ENCODE results near the gene ARHGAP31.

Gene ARHGAP31

DNA sequence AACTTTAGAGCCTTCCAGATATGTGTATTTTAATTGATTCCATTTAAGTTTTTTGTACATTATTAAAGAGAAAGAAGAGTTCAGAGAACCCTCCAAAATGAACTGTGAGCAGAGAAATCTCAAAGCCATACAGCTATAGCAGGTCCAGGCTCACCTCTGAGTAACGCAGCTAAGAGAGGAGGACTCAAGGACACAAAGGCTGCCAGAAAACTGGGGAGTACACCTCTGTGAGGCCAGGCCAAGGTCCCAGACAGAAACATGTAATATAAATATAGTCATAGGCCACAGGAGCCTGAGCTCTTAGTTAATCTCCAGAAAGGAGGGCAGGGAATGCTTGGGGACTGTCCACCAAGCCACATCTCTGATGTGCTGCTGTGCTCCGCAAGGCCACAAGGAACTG is 102.7 kb downstream of the ARHGAP31 start:
- DNase-seq (ENCODE audit: low read depth) = no peak

GRCh38 chr3:119400466-119400865 is 106.3 kb downstream of the ARHGAP31 start:
- DNase-seq (ENCODE audit: low read depth) = no peak

DNA sequence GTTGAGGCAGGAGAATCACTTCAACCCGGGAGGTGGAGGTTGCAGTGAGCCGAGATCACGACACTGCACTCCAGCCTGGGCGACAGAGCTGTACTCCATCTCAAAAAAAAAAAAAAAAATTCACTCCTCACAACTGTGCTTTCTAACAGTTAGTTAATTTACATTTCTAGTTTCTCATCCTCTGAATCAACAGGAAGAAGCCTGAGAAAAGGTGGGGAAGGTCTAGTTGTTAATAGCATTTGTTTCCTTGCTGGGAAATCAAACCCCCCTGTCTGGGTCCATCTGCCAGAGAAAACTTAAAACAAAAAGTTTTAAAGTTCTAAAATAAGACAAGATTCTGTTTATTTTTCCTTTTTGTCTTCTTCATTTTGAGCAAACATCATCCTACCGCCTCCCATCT is 106.9 kb downstream of the ARHGAP31 start:
- no peak for DNase-seq (ENCODE audit: low read depth)

DNA sequence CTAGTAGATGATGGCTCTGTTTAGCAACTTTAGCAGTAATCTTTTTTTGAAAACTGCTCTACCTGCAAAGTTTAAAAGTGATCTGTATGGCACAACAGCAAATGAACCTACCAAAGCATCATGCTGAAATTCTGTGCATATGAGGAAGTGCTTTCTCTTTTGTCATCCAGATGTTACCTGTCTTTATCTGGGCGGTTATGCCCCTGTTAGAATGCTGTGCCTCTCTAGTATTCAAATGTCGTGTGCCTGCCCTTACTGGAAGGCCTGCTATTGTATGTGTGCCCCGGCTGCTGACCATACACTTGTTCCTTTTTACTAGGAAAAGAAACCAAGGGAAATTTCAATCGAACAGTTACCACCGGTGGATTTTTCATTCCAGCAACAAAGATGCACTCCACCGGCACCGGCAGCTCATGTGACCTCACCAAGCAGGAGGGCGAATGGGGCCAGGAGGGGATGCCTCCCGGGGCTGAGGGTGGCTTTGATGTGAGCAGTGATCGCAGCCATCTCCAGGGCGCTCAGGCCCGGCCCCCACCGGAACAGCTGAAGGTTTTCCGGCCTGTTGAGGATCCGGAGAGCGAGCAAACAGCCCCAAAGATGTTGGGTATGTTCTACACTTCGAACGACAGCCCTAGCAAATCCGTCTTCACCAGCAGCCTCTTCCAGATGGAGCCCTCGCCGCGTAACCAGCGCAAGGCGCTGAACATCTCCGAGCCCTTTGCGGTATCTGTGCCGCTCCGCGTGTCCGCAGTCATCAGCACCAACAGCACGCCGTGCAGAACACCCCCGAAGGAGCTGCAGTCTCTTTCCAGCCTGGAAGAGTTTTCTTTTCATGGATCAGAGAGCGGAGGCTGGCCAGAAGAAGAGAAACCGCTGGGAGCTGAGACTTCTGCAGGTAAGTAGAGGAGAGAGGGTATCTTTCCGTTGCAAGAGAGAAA is 107.6 kb downstream of the ARHGAP31 start:
- DNase-seq (ENCODE audit: low read depth) = no peak

DNA sequence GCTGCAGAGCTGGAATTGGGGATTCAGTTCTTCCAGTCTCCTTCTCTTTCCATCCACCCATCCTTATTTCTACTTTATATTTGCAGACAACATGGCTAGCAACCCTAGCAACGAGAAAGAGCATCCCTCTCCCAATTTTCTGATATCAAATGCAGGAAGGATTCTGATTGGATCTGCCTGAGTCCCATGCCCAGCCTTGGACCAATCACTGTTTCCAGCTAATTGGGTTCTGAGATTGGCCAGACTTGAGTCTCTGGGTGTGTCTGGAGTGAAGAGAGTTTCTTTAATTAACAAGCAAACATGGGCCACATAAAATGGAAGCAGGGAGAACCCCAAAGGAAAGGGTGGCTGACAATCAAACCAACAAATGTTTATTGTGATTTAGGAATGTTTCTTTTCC is 108.6 kb downstream of the ARHGAP31 start:
- no peak for DNase-seq (ENCODE audit: low read depth)

DNA sequence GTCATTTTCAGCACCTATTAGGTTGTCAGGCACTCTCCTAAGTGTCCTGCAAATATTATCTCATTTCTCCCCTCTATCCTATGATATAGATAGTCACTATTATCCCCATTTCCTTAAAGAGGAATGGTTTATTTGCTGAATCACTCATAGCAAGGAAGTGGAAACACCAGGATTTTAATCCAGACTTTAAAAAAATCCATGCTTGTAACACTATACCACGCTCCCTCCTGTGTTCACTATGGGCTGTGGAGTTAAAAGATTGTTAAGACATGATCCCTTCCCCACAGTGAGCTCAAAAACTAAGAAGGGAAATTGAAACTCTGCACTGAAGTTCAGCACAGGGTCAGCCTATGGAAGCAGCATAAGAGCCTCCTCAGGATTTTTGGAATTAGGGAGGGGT is 109.0 kb downstream of the ARHGAP31 start:
- DNase-seq (ENCODE audit: low read depth) = no peak

- no peak for DNase-seq (ENCODE audit: low read depth)
Observed at GRCh38 chr3:119405315-119405714, 111.1 kb downstream of the ARHGAP31 start.

GRCh38 chr3:119408243-119408950 is 114.2 kb downstream of the ARHGAP31 start:
- DNase-seq (ENCODE audit: low read depth) = no peak

DNA sequence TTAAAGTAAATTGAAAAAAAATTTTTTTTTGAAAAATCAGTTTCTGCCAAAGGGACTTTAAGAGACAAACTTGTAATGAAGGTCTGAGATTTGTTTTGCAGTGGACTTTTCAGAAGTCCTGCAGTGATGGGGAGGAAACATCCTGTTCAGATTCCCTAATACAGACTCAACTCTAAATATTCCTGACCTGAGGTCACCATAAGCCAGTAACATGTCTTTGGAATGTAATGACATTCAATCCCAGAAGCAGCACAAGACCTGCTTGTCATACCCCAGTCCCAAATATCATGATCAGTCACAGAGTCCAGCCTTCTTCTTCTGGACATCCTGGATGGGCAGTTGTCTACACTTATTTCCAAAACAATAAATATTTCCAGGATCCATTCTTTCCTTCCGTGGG is 115.7 kb downstream of the ARHGAP31 start:
- no peak for DNase-seq (ENCODE audit: low read depth)

GRCh38 chr3:119413603-119414280 is 119.6 kb downstream of the ARHGAP31 start:
- no peak for DNase-seq (ENCODE audit: low read depth)

GRCh38 chr3:119416873-119417272 is 122.7 kb downstream of the ARHGAP31 start:
- DNase-seq (ENCODE audit: low read depth) = no peak

DNA sequence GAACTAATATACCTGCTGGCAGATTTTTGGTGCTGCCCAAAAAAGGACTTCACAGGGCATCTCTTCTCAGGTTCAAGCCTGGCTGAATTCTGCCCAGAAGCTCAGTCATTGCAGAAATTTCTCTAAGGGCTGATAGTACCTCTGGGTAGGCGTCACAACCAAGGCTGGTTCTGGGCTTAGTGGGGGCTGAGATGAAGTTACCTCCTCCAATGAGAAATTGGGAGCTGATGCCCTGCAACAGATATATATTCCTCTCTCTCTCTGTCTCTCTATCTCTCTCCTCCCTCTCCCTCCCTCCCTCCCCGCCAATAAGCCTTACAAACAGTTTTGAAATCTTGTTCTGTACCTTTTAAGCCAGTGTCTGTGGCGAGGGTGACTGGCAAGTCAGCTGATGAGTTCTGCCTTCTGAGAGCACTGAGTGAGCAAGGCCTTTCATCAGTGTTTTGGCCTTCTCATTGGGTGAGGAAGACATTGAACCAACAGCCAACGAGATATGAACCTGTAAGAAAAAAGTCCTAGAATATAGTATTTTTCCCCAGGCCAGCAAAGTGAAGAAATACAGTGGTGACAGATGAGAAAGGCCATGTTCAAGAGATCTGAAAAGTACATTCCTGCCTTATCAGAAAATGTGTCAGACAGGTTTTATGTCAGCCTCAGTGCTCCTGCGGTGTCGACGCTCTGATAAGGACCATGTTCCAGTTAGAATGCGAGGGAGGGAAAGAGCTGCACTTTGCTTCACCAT is 123.8 kb downstream of the ARHGAP31 start:
- DNase-seq (ENCODE audit: low read depth) = no peak

- DNase-seq (ENCODE audit: low read depth) = no peak
Observed at GRCh38 chr3:119418641-119419040, 124.5 kb downstream of the ARHGAP31 start.

- no peak for DNase-seq (ENCODE audit: low read depth)
Observed at GRCh38 chr3:119420196-119420595, 126.0 kb downstream of the ARHGAP31 start.

DNA sequence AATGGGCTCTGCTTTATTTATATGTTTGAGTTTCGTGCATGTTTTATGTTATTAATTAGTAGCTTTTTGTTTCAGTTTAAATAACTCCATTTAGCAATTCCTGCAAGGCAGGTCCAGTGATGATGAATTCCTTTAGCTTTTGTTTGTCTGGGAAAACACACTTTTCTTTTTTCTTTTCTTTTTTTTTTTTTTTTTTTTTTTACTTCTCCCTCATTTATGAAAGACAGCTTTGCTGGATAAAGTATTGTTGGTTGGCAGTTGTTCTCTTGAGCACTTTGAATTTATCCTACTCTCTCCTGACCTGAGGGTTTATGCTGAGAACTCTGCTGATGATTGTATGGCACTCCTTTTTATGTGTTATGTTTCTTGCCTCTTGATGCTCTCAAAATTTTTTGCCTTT is 133.5 kb downstream of the ARHGAP31 start:
- DNase-seq (ENCODE audit: low read depth) = no peak

DNA sequence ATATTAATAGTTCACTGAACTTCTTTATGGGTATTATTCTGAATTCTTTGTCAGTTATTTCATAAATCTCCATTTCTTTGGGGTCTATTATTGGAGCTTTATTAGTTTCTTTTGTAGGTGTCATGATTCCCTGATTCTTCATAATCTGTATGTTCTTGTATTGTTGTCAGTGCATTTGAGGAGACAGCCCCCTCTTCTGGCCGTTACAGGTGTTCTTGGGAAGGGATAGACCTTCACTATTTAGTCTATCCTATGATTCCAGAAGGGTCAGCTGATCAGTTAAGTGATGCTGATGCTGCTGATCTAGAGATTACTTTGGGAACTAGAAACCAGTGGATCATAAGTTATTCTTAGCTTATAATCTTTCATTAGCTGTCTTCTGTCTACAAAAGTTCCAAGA is 134.4 kb downstream of the ARHGAP31 start:
- no peak for DNase-seq (ENCODE audit: low read depth)

- no peak for DNase-seq (ENCODE audit: low read depth)
Observed at GRCh38 chr3:119433613-119434325, 139.6 kb downstream of the ARHGAP31 start.

DNA sequence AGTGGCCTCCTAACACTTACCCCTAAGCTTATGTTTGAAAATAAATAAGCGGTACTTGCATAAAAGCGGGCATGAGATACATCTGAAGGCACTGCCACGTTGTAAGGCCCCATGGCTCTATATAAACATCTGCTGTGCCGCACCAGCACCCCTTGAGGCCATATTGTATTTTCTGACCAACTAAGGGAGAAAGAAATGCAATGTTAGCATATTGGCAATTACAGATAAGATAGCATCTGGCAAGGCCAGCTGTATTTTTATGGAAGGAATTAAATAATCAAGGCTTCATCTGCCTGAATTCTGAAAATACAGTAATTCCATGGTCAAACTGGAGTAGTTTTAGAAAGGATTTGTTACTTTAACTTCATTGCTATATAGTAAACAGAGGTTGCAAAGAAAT is 140.5 kb downstream of the ARHGAP31 start:
- DNase-seq (ENCODE audit: low read depth) = no peak

- DNase-seq (ENCODE audit: low read depth) = no peak
Observed at GRCh38 chr3:119436977-119437376, 142.8 kb downstream of the ARHGAP31 start.

- no peak for DNase-seq (ENCODE audit: low read depth)
Observed at GRCh38 chr3:119437691-119438258, 143.6 kb downstream of the ARHGAP31 start.

DNA sequence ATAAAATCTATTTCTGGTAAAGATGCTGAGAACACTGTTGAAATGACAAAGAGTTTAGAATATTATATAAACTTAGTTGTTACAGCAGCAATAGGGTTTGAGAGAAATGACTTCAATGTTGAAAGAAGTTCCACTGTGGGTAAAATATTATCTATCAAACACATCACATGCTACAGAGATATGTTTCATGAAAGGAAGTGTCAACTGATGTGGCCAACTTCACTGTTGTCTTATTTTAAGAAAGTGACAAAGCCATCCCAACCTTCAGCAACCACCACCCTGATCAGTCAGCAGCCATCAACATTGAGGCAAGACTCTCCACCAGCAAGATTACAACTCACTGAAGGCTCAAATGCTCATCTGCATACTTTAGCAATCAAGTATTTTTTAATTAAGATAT is 149.0 kb downstream of the ARHGAP31 start:
- no peak for DNase-seq (ENCODE audit: low read depth)

All from stimulated activated CD8-positive, alpha-beta memory T cell treated with anti-CD3 and anti-CD28 coated beads, Interleukin-15, amount 100 ng/mL, for 24 hours (primary cell).